GM12872 (cell line): ENCODE results near the gene RNLS.

Experiments
- CTCF ChIP-seq: IDR thresholded peaks from 3 replicates; pipeline ENCODE4 v1.5.1; 2011; ENCODE audit warnings: low read depth, mild to moderate bottlenecking, low read length, moderate library complexity; ENCODE audit not compliant: insufficient read depth

The RNLS gene

GRCh38 chr10:88608780-88609179 lies 25.7 kb upstream of the RNLS start:
- no peak for TF ChIP-seq CTCF

- no peak for TF ChIP-seq CTCF
Measured at GRCh38 chr10:88608052-88608732, 25.1 kb upstream of the RNLS start.

- TF ChIP-seq CTCF: no peak
Measured at GRCh38 chr10:88598055-88598454, 14.9 kb upstream of the RNLS start.

- TF ChIP-seq CTCF: no peak
Measured at GRCh38 chr10:88594482-88594881, 11.4 kb upstream of the RNLS start.

- TF ChIP-seq CTCF: no peak
Measured at GRCh38 chr10:88592906-88593305, 9.8 kb upstream of the RNLS start.

GRCh38 chr10:88592381-88592780 lies 9.3 kb upstream of the RNLS start:
- TF ChIP-seq CTCF: no peak

- no peak for TF ChIP-seq CTCF
Measured at GRCh38 chr10:88586462-88586861, 3.3 kb upstream of the RNLS start, which contains the start of gene LIPJ. Gene LIPJ (plus strand): TSS chr10:88586762. CDS start chr10:88590688, 3,926 bp downstream.
